Kidney (tissue), 14 donors: ENCODE results near the gene OMG. TPM values are rescaled to one million over a fixed set of nuclear protein-coding genes. Genes with fewer than 3 reads are reported as not detected.
"Not testable (repeated sequence)": the region's sequence is repeated elsewhere in the genome, so short reads cannot be mapped to it uniquely, and the experiment has no call there.

Experiments
- DNase-seq, 5 donors: peaks; one replicate each; pipeline ENCODE4 v3.0.0-alpha.2; 2013 to 2020
- FAIRE-seq: peaks from 2 replicates; lab custom pipeline; 2012; peaks lifted over from hg19 to GRCh38; lab: Jason Lieb, UNC
- H3K27ac ChIP-seq, 2 donors: one replicate each; pipeline ENCODE4 v1.7.0; 2013; ENCODE audit warnings: low read depth in 2 of 2, low read length in 2 of 2, inconsistent platforms in 1 of 2
- H3K27me3 ChIP-seq: one replicate; pipeline ENCODE4 v1.7.1; 2013; ENCODE audit warnings: low read length, inconsistent platforms; ENCODE audit not compliant: control insufficient read depth, insufficient read depth
- H3K36me3 ChIP-seq, 3 donors: one replicate each; pipeline versions ENCODE4 v1.7.0 to v1.7.1; 2013; ENCODE audit warnings: low read length in 3 of 3, control low read depth in 1 of 3, inconsistent platforms in 1 of 3; ENCODE audit not compliant: insufficient read depth in 3 of 3, control insufficient read depth in 2 of 3
- H3K4me1 ChIP-seq, 3 donors: one replicate each; pipeline versions ENCODE4 v1.7.0 to v1.7.1; 2013; ENCODE audit warnings: low read length in 3 of 3, inconsistent platforms in 1 of 3, low read depth in 1 of 3; ENCODE audit not compliant: control insufficient read depth in 2 of 3, insufficient read depth in 2 of 3
- H3K4me3 ChIP-seq, 3 donors: one replicate each; pipeline versions ENCODE4 v1.7.0 to v1.8.1; 2013; ENCODE audit warnings: low read length in 3 of 3, control low read depth in 1 of 3, inconsistent platforms in 1 of 3
- H3K9ac ChIP-seq, 3 donors: one replicate each; pipeline versions ENCODE4 v1.7.0 to v1.7.1; 2013; ENCODE audit warnings: low read length in 3 of 3, control low read depth in 1 of 3, inconsistent platforms in 1 of 3
- H3K9me3 ChIP-seq, 3 donors: one replicate each; pipeline versions ENCODE4 v1.7.0 to v1.7.1; 2013; ENCODE audit warnings: low read length in 3 of 3, control low read depth in 1 of 3, inconsistent platforms in 1 of 3; ENCODE audit not compliant: control insufficient read depth in 2 of 3, insufficient read depth in 1 of 3
- CTCF ChIP-seq: IDR thresholded peaks from 3 replicates; pipeline ENCODE4 v1.5.1; 2012; ENCODE audit warnings: mild to moderate bottlenecking, moderate library complexity, borderline replicate concordance; ENCODE audit not compliant: insufficient read depth; ENCODE audit errors: extremely low read depth
- intact Hi-C: fragments of 100-400 bp; cut with DNase I; formaldehyde crosslinking; loops from one replicate; pipeline ENCODE4 v1.11.1; 2022
- polyA plus RNA-seq: library from polyadenylated mRNA; stranded (reverse); fragments of 350-450 nt; fragmentation: Illumina TruSeq; extraction: RNeasy Lipid Tissue Mini Kit (QIAGEN cat#74804); gene quantifications from one replicate; pipeline ENCODE4 v1.2.3, GENCODE V29; 2014; ENCODE audit warnings: low read depth, low replicate concordance; ENCODE audit not compliant: insufficient read depth
- total RNA-seq: library from RNA; stranded (reverse); fragmentation: NEBNext Ultra II Directional; extraction: Animal tissue kit (Norgen Biotek cat#: 25700); gene quantifications from one replicate; pipeline ENCODE4 v1.2.1, GENCODE V29; 2021
- donor health status: control.
- donor health status: control.
- donor health status: control.
- donor health status: control.
- donor health status: control.
- donor health status: DM: yes; HTN: yes; CAD: no.
- donor health status: Normal renal cell carcinoma (clear cell type).

OMG gene
- total and polyA plus RNA-seq, 2 donors from 2014 or later: not detected

GRCh38 chr17:31269578-31269983 is 27.5 kb downstream of the OMG start:
- Histone ChIP-seq H3K9ac (no peak overlapping the region), H3K4me3 (no peak overlapping the region), H3K27me3 (no peaks in the 10 kb centered on the region), H3K27ac (peak overlapping the region in 1 of 2 donors; percentile 17), H3K9me3 (no peaks in the 10 kb centered on the region), H3K4me1 (peaks cover 0 to 7% (median 5%) of the 10 kb centered on the region in 3 donors), H3K36me3 (peaks cover 0 to 7% (median 4%) of the 10 kb centered on the region in 3 donors)
- TF ChIP-seq CTCF: no peak
- intact Hi-C loops: no loop called here
- no peak for FAIRE-seq
- DNase-seq: peak in 3 of 5 donors; percentile 14 to 53 (median 19)

GRCh38 chr17:31269036-31269577 is 27.9 kb downstream of the OMG start:
- intact Hi-C loops: no loop called here
- Histone ChIP-seq H3K27me3 (no peaks in the 10 kb centered on the region), H3K27ac (peak overlapping the region in 1 of 2 donors; percentile 17), H3K4me1 (peaks cover 0 to 7% (median 5%) of the 10 kb centered on the region in 3 donors), H3K9me3 (no peaks in the 10 kb centered on the region), H3K4me3 (no peak overlapping the region), H3K9ac (no peak overlapping the region), H3K36me3 (peaks cover 0 to 6% (median 4%) of the 10 kb centered on the region in 3 donors)
- FAIRE-seq (no peak), DNase-seq (no peak)
- no peak for TF ChIP-seq CTCF

- H3K36me3 ChIP-seq: peaks cover 0 to 8% (median 4%) of the 10 kb centered on the region in 3 donors
These were observed 31.0 kb downstream of the OMG start for GRCh38 chr17:31266042-31266441.

GRCh38 chr17:31262923-31263322 is 34.1 kb downstream of the OMG start:
- DNase-seq, FAIRE-seq, H3K4me1 ChIP-seq, H3K27me3 ChIP-seq, H3K9me3 ChIP-seq, intact Hi-C loops, H3K27ac ChIP-seq, H3K4me3 ChIP-seq, H3K9ac ChIP-seq: not testable (repeated sequence)
- H3K36me3 ChIP-seq: peaks cover 5 to 11% (median 9%) of the 10 kb centered on the region in 3 donors

More at GRCh38 chr17:31266042-31266441, 31.0 kb downstream of the OMG start:
- Histone ChIP-seq H3K27me3 (no peaks in the 10 kb centered on the region), H3K9ac (no peak overlapping the region), H3K4me3 (no peak overlapping the region), H3K4me1 (peaks cover 0 to 7% (median 5%) of the 10 kb centered on the region in 3 donors), H3K27ac (no peak overlapping the region), H3K9me3 (no peaks in the 10 kb centered on the region)
- intact Hi-C loops: no loop called here
- DNase-seq (no peak), FAIRE-seq (no peak)
- peak; percentile 1 for TF ChIP-seq CTCF
